Left renal pelvis (tissue), 4 donors: ENCODE data around the gene PEF1. TPM values are rescaled to one million over a fixed set of nuclear protein-coding genes. Genes with fewer than 3 reads are reported as not detected.

Experiments
- DNase-seq, 4 donors: peaks; one replicate each; pipeline ENCODE4 v3.0.0-alpha.2; 2013; ENCODE audit warnings: low read depth in 4 of 4, low spot score in 3 of 4
- polyA plus RNA-seq, 4 donors: library from polyadenylated mRNA; unstranded; fragments of 120-200 nt; gene quantifications; one replicate each; pipeline ENCODE4 v1.2.1, GENCODE V29; 2013; ENCODE audit not compliant: insufficient read length in 4 of 4

The PEF1 gene
- polyA plus RNA-seq, 4 donors, result 57.0 to 77.3 (median 75.9) TPM

- DNase-seq, result no peak
Measured at GRCh38 chr1:31617218-31617915, 27.3 kb downstream of the PEF1 start, which contains the start of gene HCRTR1. Gene HCRTR1, plus strand, starts transcription at chr1:31617689. Its CDS starts 1,504 bp downstream, at chr1:31619193.

GRCh38 chr1:31615939-31616338 lies 28.7 kb downstream of the PEF1 start:
- no peak for DNase-seq

- DNase-seq, result no peak
Measured at GRCh38 chr1:31615414-31615813, 29.3 kb downstream of the PEF1 start.

DNA sequence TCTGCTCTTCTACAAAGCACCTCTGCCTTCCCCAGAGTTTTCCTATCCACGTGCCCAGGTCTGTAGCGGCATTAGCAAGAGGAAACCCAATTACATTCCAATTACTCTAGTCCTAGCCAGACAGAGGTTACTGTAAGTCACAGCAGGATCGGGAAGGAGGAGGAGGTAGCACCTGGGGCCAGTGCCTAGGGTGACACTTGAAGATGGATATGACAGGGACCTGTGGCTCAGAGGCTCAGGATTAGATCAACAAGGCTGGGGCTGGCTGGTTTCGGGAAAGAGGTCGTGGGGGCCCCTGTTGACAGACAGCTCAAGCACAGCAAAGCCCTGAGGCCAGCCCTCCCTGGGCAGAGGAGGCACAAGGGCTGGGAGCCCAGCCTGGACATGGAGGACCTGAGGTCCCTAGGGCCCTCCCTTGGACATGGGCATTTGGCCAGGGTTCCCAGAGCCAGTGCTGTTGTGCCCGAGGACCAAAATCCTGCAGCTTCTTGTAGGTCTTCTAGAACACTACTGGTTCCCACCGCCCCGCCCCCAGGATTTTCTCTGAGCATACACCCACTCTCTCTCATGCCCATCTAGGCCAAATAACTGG lies 30.2 kb downstream of the PEF1 start:
- DNase-seq, result no peak

DNA sequence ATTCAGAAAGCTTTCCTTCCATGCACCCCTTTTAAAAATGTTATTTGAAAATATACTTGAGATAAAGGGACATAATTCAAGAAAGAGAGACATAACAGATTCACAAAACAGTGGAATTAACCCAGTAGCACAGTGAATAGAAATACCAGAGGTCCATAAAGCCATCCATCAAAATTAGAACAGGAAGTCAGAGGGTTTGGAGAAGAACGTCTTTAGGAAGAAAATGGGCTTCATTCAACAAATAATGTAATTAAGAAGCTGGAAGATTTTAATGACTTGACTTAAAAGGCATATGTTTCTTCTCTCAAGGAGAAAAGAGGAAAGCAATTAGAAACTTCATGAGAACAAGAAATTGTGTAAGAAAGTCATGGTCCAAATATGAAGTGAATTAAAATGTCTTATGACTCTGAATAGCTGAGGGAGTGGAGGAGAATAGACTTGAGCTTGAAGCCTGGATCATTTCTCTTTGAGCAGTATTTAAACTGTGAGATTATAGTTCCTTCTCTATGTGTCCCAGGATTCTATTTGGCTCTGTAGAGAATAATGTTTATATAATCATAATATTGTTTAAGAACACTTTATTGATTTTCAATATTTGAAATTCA lies 35.1 kb downstream of the PEF1 start:
- DNase-seq, result peak in 1 of 4 donors; percentile 27

DNA sequence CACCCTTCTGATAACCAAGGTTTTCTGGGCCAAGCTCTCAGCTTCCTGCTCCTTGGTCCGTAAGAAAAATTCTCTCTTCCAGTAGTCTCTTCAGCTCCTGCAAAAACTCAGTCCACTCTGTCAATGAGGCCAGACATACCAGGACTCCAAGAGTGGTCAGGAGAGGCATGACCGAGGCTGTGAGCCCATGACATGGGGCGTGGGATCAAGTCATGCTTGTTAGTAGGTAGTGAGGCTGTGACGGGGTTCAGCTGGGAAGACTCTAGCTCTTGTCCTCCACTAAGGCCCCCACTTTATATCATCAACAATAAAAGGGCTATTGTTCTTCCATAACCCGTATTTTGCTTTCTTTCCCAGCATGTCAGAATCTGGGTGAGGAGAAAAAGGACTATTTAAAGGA lies 37.3 kb downstream of the PEF1 start:
- DNase-seq, result no peak

- no peak for DNase-seq
Measured at GRCh38 chr1:31605908-31606427, 38.7 kb downstream of the PEF1 start.

GRCh38 chr1:31602081-31602480 lies 42.6 kb downstream of the PEF1 start:
- no peak for DNase-seq

- no peak for DNase-seq
Measured at GRCh38 chr1:31600641-31601040, 44.0 kb downstream of the PEF1 start.

DNA sequence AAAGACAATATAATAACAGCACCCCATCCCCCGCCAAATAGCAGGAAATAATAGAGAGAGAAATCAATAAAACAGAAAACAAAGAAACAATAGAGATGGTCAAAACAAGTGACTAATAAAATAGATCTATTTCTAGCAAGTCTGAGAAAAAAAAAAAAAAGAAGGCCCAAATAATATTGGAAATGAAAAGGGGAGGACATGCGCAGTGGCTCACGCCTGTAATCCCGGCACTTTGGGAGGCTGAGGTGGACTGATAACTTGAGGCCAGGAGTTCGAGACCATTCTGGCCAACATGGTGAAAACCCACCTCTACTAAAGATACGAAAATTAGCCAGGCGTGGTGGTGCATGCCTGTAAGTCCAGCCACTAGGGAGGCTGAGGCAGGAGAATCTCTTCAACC lies 45.7 kb downstream of the PEF1 start:
- DNase-seq, result no peak

- DNase-seq, result no peak
Measured at GRCh38 chr1:31596737-31597097, 48.0 kb downstream of the PEF1 start.

DNA sequence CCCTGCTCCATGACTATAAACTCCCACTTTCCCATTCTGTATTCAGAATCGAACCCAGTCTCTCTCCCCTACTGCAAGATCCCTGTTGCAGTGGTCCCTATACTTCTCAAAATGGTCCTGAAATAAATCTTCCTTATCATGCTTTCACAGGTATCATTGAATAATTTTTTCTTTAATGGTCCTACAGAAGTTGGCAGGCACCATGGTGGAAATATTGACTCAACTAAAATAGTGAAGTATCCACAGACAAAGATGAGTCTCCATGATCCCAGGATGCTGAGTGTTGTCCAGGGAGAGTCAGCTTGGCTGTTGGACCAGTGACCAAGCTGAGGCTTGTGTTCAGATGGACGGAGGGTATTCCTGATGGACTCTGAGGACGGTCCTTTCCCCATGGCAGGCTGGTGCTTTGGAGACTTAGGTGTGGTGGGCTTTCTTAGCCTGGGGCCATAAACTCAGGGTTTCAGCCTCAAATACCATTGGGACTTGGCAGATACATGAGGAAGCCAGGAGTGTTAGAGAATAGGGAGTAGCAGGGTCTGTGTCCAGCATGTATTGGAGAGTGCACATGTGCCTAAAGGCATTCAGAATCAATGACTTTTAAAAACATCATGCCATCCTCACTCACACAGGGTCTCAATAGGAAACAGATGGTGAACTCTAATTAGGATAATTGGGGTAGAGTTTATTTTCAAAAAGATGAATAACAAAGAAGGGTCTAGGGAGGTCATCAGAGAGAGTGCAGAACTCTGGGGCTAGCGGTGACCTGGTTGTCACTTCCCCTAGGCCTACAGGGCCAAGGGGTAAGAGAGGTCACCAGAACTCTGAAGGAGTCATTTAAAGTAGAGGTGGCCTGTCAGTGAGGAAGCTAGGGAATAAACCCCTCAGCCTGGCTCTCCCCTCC lies 48.6 kb downstream of the PEF1 start:
- no peak for DNase-seq

DNA sequence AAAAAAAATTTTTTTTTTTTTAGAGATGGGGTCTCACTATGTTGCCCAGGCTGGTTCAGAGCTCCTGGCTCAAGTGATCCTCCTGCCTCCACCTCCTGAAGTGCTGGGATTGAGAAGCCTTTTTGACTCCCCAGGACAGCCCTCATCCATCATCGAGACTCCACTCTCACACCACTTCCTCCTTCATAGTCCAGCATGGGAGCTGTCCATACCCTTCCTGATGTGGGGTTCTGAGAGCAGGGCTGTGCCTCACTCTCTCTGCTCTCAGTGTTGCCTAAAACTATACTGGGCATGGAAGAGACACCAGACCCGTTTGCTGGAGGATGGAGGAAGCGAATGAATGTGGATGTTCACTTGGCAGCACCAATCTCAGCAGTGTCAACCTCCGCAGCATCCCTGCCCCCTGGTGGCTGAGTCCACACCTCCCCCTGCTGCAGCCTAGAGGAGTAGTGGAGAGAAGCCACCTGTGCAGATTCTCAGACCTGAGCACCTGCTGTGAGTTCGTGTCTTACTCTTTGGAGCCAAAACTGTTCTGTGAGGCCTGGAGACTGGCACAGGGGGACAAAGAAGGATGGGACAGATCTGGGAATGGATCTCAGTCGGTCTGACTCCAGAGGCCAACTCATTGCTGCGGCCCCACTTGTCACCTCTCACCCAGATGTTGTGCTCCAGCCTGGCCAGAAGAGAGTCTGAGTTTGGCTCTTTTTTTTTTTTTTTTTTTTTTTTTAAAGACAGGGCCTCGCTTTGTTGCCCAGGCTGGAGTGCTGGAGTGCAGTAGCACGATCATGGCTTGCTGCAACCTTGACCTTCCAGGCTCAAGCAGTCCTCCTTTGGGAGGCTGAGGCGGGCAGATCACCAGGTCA lies 50.7 kb downstream of the PEF1 start:
- no peak for DNase-seq

DNA sequence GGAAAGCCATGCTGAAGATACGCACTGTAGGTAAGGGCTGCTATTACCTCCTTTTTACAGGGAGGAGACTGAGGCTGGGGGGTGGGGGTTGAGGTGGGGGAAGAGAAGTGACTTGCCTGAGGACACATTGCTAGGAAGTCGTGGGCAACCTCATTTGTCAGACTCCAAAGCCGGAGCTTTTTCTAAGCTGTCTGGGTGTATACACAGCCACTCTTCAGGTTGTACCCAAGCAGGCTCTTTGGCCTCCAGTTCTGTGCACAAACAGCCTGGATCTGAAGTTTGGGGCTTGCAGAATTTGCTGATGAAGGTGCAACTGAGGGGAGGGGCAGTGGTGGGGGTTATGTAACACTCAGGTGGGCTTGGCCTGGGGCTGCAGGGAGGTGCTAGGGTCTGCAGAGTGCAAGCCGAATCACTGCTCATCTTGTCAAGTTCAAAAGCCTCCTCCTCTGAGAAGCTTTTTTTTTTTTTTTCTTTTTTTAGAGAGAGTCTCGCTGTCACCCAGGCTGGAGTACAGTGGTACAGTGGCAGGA lies 51.5 kb downstream of the PEF1 start:
- no peak for DNase-seq

GRCh38 chr1:31592132-31592531 lies 52.5 kb downstream of the PEF1 start:
- no peak for DNase-seq

DNA sequence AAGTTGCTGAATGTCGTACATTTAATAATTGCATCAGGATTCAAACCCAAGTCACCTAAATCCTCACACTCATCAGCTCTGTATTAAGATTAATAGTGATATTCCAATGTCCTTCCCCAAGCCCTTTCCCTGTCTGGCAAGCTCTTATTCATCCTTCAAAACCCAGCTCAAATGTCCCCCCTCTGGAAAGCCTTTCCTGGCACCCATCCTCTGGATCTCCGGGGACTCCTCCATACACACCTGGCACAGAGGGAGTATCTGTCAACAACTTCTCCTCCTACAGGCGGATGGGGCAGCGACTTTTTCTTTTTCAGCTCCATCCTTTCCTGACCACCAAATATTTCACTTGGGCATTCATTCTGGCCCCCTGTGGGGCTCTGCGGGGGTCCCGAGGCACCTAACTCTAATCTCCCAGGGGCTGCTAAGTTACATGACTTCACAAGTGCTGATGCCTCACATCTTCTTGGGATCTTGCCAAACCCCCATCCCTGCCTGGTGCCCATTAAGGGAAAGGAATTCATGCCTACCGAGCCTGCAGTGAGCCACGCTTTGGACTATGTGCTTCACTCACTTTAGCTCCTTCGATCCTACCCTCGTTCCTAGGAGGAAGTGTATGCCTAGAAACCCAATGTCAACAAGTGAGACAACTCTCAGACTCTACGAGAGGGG lies 53.1 kb downstream of the PEF1 start:
- DNase-seq, result no peak

- no peak for DNase-seq
Measured at GRCh38 chr1:31588751-31589515, 55.7 kb downstream of the PEF1 start.

DNA sequence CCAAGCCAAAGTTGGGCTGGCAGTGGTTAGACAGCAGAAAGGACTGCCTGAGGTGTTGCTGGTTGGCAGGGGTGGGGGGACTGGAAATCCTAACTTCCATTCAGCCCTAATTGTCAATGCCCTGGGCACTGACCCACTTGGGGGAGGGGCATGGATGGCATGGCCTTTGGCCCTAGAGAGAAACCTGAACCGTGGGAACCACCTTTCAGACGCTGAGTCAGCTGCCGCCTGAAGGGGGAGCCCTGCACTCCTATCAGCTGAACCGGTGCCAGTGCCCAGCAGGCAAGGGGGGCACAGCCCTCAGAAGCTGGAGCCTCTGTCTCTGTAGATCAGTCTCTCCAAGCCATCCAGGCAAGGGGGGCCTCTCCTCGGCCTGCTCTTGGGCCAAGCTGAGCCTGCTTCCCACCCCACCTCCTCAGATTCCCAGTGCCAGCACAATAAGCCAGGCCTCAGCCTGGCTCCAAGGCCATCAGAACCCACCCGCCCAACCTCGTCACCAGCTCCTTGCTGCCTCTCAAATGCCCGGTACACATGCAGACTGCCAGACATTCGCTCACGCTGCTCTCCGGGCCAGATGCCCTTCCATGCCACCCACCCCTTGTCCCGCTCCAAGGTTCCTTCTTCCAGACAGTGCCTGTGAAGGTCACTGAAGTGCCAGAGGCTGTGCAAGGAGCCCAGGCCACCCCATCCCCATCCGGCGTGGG lies 56.8 kb downstream of the PEF1 start:
- no peak for DNase-seq
